ENCODE results near the gene FOXO3B.
A peak's percentile ranks its signal among the peaks of the same experiment; 100 is the strongest.
"Not testable (repeated sequence)": the region's sequence is repeated elsewhere in the genome, so short reads cannot be mapped to it uniquely, and the experiment has no call there.

The FOXO3B gene

GRCh38 chr17:18681767-18682571 lies at the start of gene FOXO3B:
TSS of gene FOXO3B (minus strand) at chr17:18682314. CDS start at chr17:18681651, 663 bp downstream.
- DNase-seq = peak; percentile 98

GRCh38 chr17:18723509-18723908 lies 41.4 kb upstream of the FOXO3B start:
- DNase-seq = not testable (repeated sequence)

DNA sequence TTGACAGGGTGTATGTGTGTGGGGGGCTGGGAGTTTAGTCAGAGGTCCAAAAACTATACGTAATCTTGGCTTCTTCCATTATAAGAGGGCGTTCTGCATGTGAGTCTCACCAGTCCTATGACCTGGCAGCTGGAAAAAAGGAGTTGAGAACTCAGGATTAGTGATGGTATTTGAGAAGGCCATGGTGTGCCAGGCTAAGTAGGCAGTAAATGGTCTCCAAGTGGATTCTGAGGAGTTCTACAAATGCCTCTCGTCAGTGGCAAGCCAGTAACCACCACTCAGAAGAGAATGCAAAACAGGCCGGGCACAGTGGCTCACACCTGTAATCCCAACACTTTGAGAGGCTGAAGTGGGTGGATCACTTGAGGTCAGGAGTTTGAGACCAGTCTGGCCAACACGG lies 40.5 kb upstream of the FOXO3B start:
- not testable (repeated sequence) for DNase-seq

- not testable (repeated sequence) for DNase-seq
Measured at GRCh38 chr17:18721775-18722547, 39.8 kb upstream of the FOXO3B start.

- not testable (repeated sequence) for DNase-seq
Measured at GRCh38 chr17:18719428-18720110, 37.5 kb upstream of the FOXO3B start.

DNA sequence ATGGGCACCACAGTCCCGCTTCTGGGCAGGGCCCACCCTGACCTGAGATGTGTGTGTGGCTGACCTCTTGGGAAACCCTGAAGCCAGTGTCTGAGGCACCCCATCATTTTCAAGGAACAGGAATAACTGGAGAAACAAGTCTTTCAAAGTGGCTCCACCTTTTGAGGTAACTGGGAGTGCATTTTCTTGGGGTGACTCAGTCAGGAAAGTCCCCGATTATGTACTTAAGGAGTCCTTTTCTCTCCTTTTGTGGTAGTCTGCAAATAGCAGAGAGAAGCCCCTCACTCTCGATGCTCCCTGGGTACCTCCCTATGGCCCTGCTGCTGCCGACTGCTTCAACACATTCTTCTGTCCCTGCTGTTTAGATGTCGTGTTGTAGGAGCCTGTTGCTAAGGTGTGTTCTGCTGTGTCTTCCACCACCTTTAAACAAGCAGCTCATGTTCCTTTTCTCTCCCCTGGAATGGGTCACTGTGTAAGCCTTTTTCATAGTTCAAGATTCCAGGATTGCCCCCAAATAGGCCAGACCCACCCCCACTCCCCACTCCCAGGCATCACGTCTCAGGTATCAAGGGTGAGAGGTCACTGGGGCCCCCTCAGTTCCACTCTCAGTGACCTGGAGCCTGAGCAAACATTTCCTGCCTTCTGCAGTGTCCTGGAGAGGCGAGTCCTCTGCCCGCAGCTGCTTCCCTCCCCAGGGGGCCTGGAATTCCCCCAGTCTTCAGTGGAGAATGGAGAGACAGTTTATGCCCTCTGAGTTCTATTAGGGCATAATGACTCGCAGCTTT lies 36.7 kb upstream of the FOXO3B start:
- DNase-seq = peak; percentile 63

GRCh38 chr17:18712354-18712999 lies 30.4 kb upstream of the FOXO3B start:
- DNase-seq = peak; percentile 75

DNA sequence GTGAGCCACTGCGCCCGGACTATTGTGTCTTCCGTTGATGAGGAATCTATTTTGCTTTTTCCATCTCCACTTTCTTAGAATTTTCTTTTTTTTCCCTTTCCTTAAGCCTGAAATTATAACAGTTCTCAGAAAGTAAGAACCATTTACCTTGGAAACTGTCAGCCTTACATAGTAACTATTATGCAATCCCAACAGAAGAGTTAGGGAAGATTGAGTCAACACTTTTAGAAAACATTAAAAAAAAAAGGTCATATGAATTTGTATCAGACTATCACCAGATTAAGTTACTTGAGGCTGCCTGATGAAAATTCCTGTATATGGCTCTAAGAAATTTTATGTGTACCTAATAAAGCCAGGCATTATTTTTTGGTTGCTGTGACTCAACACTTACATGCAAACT lies 26.1 kb upstream of the FOXO3B start:
- not testable (repeated sequence) for DNase-seq

GRCh38 chr17:18705955-18706354 lies 23.8 kb upstream of the FOXO3B start:
- not testable (repeated sequence) for DNase-seq

DNA sequence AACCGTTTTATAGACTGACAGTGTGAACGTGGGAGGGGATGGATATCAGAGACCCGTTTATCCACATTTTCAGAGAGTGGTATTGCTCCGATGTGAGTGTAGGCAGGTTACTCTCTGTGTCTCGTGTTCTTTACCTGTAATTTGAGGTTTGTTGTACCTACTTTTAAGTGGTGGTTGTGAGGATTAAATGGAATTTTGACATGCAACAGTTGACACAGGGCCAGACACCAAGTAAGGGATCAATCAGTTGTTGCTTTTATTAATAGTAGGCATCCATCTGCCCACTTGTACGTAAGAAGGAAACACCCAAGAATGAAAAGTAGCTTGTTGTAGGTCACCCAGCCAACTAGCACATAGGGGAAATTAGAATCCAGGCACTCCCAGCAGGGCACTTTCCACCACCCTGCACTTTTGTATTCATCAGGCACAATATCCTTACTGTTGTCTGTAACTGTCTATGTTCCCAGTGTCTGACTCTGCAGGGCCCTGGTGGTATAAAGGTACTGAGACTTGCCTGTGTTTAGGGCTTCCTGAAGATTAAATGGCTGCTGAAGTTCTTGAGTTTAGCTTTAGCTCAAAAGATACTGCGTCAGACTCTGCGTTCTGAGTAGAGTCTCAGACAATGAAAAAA lies 16.5 kb upstream of the FOXO3B start:
- DNase-seq = not testable (repeated sequence)

- DNase-seq = not testable (repeated sequence)
Measured at GRCh38 chr17:18695143-18695542, 13.0 kb upstream of the FOXO3B start.

GRCh38 chr17:18682668-18683067 lies 554 bp upstream of the FOXO3B start:
- DNase-seq = peak; percentile 63

DNA sequence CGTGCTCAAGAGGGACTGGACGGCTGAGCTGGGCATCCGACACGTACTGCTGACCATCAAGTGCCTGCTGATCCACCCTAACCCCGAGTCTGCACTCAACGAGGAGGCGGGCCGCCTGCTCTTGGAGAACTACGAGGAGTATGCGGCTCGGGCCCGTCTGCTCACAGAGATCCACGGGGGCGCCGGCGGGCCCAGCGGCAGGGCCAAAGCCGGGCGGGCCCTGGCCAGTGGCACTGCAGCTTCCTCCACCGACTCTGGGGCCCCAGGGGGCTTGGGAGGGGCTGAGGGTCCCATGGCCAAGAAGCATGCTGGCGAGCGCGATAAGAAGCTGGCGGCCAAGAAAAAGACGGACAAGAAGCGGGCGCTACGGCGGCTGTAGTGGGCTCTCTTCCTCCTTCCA lies 4.7 kb downstream of the FOXO3B start:
- not testable (repeated sequence) for DNase-seq

DNA sequence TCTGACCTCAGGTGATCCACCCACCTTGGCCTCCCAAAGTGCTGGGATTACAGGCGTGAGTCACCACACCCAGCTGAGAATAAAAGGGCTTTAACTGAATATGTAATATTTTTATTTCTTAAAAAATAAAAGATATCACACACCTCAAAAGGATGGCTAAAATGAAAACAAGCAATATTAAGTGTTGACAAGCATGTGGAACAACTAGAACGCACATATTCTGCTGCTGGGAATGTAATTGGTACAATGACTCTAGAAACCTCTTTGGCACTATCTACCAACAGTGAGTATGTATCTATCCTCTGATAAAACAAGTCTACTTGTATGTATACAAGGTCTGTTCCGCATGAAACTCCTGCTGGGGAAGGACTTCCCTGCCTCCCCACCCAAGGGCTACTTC lies 5.2 kb downstream of the FOXO3B start:
- not testable (repeated sequence) for DNase-seq

DNA sequence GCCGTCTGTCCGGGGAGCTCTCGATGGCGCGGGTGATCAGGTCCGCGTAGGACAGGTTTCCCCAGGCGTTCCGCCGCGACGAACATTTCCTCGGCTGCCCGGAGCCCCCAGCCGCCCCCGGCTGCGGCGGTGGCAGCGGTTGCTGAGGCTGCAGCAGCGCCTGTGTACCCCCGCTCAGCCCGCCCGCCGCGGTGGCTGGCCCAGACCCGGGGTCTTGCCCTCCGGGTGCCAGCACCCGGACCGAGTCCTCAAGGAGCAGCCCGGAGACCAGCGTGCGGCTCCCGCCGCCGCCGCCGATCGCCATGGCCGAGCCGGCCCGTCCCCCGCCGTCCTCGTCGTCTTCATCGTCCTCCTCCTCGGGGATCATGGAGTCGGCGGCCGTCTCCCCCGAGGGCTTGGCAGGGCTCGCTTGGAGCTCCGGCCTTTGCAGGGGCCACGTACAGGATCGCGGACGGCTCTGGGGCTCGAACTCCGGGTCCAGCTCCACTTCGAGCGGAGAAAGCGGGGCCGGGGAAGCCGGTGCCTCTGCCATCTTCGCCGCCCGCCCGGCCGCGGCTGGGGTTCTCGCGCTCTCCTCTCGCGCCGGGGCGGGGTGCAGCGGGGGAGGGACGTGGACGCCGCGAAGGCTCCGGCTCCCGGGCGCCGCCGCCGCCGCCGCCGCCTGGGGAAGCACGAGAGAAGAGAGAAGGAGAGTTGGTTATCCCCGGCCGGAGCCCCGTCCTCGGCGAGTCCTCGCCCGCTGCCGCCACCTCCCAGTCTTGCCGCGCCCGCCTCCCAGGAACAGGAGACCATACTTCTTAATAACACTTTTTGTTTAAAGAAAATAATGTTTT lies 9.5 kb downstream of the FOXO3B start:
- DNase-seq = not testable (repeated sequence)

GRCh38 chr17:18668625-18669024 lies 13.5 kb downstream of the FOXO3B start:
- DNase-seq = not testable (repeated sequence)

GRCh38 chr17:18667535-18667934 lies 14.6 kb downstream of the FOXO3B start:
- not testable (repeated sequence) for DNase-seq

DNA sequence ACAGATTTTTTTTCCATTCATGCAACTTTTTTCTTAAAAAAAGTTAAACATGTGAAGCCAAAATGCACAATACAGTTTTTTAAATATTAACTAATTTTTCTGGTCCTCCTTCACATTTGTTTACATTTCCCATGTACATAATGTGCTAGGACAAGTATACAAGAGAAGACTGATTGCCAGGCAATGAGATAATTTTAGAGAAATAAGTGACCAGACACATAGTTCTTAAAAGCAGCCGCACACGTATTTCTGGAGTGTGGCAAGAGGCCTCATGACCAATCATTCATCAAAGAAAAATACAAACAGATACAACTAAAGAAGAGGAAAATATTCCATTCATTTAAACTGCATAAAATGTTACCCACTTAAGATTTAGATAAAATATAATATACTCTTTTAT lies 15.8 kb downstream of the FOXO3B start:
- not testable (repeated sequence) for DNase-seq

DNA sequence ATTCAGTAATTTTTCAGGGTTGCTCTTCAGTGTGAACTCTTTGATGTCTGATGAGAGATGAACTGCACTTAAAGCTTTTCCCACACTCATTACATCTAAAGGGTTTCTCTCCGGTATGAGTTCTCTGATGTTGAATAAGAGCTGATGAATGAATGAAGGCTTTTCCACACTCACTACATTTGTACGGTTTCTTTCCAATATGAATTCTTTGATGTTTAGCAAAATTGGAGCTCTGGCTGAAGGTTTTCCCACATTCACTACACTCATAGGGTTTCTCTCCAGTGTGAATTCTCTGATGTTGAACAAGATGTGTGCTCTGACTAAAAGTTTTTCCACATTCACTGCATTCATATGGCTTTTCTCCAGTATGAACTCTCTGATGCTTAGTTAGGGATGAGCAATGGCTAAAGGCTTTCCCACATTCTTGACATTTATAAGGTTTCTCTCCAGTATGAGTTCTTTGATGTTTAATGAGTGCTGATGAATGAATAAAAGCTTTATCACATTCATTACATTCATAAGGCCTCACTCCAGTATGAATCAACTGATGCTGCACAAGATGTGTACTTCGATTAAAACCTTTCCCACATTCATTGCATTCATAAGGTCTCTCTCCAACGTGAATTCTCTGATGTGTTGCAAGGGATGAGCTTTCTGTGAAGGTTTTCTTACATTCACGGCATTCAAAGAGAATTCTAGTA lies 20.0 kb downstream of the FOXO3B start:
- not testable (repeated sequence) for DNase-seq

DNA sequence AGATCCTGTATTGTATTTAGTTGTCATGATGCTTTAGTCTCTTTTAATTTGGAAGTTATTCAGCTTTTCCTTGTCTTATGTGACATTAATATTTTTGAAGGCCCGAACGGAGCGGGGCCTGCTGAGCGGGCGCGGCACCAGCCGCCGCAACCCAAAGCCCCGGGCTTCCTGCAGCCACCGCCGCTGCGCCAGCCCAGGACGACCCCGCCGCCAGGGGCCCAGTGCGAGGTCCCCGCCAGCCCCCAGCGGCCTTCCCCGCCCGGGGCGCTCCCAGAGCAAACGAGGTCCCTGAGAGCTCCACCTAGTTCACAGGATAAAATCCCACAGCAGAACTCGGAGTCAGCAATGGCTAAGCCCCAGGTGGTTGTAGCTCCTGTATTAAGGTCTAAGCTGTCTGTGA lies 32.0 kb downstream of the FOXO3B start:
- DNase-seq = not testable (repeated sequence)
